Measurements from ENCODE around the gene MAP4K2. TPM values are rescaled to one million over a fixed set of nuclear protein-coding genes. Genes with fewer than 3 reads are reported as not detected.

MAP4K2 gene
- total and polyA plus RNA-seq, 8 donors = 19.3 to 48.2 (median 45.2) TPM

DNA sequence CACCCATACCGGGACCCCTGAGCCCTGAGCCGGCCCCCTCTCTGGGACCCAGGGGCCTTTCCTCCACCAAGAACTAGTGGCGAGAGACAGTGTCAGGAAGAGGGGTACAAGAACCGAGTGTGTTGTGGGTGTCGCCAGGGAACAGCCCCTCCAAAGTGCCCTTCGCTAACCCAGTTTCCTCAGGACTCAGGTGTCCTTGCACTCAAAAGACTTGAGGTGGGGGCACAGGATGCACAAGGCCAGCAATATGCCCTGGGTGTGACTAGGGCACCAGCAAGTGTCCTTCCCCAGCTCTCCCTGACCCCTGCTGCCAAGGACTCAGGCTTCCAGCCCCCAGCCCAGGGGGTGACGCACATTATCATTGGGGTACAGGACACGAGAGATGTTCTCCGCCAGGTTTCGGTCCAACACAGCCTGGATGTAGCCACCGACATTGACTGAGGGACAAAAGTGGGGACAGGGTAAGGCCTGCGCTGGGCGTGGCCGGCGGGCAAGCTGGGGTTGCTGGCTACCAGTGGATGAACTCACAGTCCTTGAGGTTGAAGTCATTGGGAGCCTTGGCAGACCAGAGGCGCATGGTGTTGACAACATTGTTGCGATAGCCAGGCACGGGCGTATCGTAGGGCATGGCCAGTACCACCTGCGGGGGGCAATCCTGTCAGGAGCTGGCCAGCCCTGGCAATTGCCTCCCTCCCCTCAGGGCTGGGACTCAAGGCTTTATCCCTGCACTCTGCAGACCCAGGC, 47.9 kb downstream of the MAP4K2 start:
- intact Hi-C loops (cut with DNase I) = no loop called here
- ATAC-seq (no peak), DNase-seq (peak in 1 of 4 donors; percentile 66)
- Histone ChIP-seq H3K36me3 (peaks cover 0 to 2% of the 10 kb centered on the region in 2 donors), H3K9me3 (no peaks in the 10 kb centered on the region), H3K4me3 (no peak overlapping the region), H3K4me1 (peaks cover 0 to 6% of the 10 kb centered on the region in 2 donors), H3K27me3 (no peaks in the 10 kb centered on the region), H3K27ac (no peak overlapping the region)
- TF ChIP-seq, protein P1, sequence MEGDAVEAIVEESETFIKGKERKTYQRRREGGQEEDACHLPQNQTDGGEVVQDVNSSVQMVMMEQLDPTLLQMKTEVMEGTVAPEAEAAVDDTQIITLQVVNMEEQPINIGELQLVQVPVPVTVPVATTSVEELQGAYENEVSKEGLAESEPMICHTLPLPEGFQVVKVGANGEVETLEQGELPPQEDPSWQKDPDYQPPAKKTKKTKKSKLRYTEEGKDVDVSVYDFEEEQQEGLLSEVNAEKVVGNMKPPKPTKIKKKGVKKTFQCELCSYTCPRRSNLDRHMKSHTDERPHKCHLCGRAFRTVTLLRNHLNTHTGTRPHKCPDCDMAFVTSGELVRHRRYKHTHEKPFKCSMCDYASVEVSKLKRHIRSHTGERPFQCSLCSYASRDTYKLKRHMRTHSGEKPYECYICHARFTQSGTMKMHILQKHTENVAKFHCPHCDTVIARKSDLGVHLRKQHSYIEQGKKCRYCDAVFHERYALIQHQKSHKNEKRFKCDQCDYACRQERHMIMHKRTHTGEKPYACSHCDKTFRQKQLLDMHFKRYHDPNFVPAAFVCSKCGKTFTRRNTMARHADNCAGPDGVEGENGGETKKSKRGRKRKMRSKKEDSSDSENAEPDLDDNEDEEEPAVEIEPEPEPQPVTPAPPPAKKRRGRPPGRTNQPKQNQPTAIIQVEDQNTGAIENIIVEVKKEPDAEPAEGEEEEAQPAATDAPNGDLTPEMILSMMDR (IDR thresholded peaks at IDR 0.05) = no peak

DNA sequence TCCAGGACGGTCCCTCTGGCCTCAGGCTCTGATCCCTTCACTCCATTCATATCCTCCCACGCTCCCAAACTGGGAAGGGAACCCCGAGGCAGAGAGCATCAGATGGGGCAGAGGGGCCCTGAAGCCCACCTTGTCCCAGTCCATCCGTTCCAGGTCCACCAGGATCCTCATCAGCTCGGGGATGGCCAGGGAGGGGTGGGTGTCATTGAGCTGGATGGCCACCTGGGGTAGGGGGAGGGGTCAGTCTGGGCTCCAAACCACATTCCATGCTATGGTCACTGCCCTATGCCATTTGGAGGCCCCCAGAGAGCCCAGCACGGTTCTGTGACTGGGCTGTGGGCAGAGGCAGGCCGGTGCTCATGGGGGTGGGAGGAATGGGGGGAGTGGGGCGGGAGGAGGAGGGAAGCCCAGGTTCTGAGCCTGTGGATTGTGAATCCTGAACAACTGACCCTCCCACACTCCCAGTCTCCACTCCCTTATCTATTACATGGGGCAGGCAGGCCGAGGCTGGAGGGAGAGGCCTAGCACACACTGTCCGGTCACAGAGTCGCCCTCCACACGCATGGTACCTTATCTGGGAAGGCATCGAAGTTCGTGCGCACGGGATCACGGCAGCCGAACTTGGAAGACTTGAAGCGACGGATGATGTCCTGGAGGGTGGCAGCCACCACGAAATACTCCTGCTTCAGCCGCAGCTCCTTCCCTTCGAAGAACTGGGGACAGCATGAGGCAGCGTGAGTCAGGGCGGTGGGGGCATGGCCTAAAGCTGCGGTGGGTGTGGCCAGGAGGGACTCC, 48.7 kb downstream of the MAP4K2 start:
- H3K27me3 ChIP-seq = no peaks in the 10 kb centered on the region
- intact Hi-C loops (cut with DNase I) = no loop called here
- TF ChIP-seq, protein P1 (IDR thresholded peaks at IDR 0.05) = no peak
- H3K4me1 ChIP-seq = no peaks in the 10 kb centered on the region
- no peaks in the 10 kb centered on the region for H3K9me3 ChIP-seq
- ATAC-seq (no peak), DNase-seq (peak in 1 of 4 donors; percentile 24)
- H3K27ac ChIP-seq = no peak overlapping the region
- H3K4me3 ChIP-seq = no peak overlapping the region
- peaks cover 0 to 5% of the 10 kb centered on the region in 2 donors for H3K36me3 ChIP-seq

- intact Hi-C loops (cut with DNase I) = no loop called here
- H3K27me3 ChIP-seq = no peaks in the 10 kb centered on the region
- ATAC-seq (no peak), DNase-seq (peak in 1 of 4 donors; percentile 78)
- no peak overlapping the region for H3K27ac ChIP-seq
- H3K4me1 ChIP-seq = no peaks in the 10 kb centered on the region
- TF ChIP-seq, protein P1 (IDR thresholded peaks at IDR 0.05) = no peak
- peaks cover 0 to 5% of the 10 kb centered on the region in 2 donors for H3K36me3 ChIP-seq
- H3K9me3 ChIP-seq = no peaks in the 10 kb centered on the region
- H3K4me3 ChIP-seq = no peak overlapping the region
Measured at GRCh38 chr11:64753380-64754123, 49.5 kb downstream of the MAP4K2 start.

GRCh38 chr11:64753019-64753379, 50.0 kb downstream of the MAP4K2 start:
- no peak for DNase-seq
- Histone ChIP-seq H3K4me1 (no peaks in the 10 kb centered on the region), H3K9me3 (no peaks in the 10 kb centered on the region), H3K27ac (no peak overlapping the region), H3K36me3 (peaks cover 0 to 5% of the 10 kb centered on the region in 2 donors), H3K27me3 (no peaks in the 10 kb centered on the region), H3K4me3 (no peak overlapping the region)
- ATAC-seq = no peak
- TF ChIP-seq, protein P1 (IDR thresholded peaks at IDR 0.05) = no peak
- intact Hi-C loops (cut with DNase I) = no loop called here

Data from left lung (tissue), 10 donors.